SH-SY5Y (cell line): Measurements from ENCODE around the gene CCDC192.

ENCODE experiments used
- GATA2 ChIP-seq: IDR thresholded peaks from 2 replicates; pipeline ENCODE4 v1.6.1; 2011; ENCODE audit warnings: mild to moderate bottlenecking, low read depth, low read length
- GATA3 ChIP-seq: IDR thresholded peaks from 2 replicates; pipeline ENCODE4 v1.6.1; 2011; ENCODE audit warnings: low read depth, mild to moderate bottlenecking, low read length, moderate library complexity

The CCDC192 gene

GRCh38 chr5:127785098-127785927, 82.1 kb downstream of the CCDC192 start:
- TF ChIP-seq GATA3 = no peak
- no peak for TF ChIP-seq GATA2

GRCh38 chr5:127791439-127791838, 88.2 kb downstream of the CCDC192 start:
- TF ChIP-seq GATA3 = no peak
- no peak for TF ChIP-seq GATA2

GRCh38 chr5:127793052-127793451, 89.9 kb downstream of the CCDC192 start:
- no peak for TF ChIP-seq GATA2

GRCh38 chr5:127793879-127794278, 90.7 kb downstream of the CCDC192 start:
- TF ChIP-seq GATA3 (no peak), GATA2 (no peak)

- TF ChIP-seq GATA3 (no peak), GATA2 (no peak)
Measured at GRCh38 chr5:127796211-127796610, 93.0 kb downstream of the CCDC192 start.

- no peak for TF ChIP-seq GATA3
- no peak for TF ChIP-seq GATA2
Measured at GRCh38 chr5:127799293-127799905, 96.2 kb downstream of the CCDC192 start.

- TF ChIP-seq GATA2 = no peak
- TF ChIP-seq GATA3 = no peak
Measured at GRCh38 chr5:127801751-127802476, 98.7 kb downstream of the CCDC192 start.

GRCh38 chr5:127802477-127802865, 99.3 kb downstream of the CCDC192 start:
- TF ChIP-seq GATA2 (no peak), GATA3 (no peak)

GRCh38 chr5:127804886-127805426, 101.8 kb downstream of the CCDC192 start:
- no peak for TF ChIP-seq GATA3
- TF ChIP-seq GATA2 = no peak

- TF ChIP-seq GATA2 = no peak
- TF ChIP-seq GATA3 = no peak
Measured at GRCh38 chr5:127805448-127805847, 102.3 kb downstream of the CCDC192 start.

- no peak for TF ChIP-seq GATA2
- TF ChIP-seq GATA3 = no peak
Measured at GRCh38 chr5:127806776-127807175, 103.6 kb downstream of the CCDC192 start.

- TF ChIP-seq GATA2 = no peak
Measured at GRCh38 chr5:127809533-127809932, 106.3 kb downstream of the CCDC192 start.

GRCh38 chr5:127810017-127810416, 106.8 kb downstream of the CCDC192 start:
- TF ChIP-seq GATA2 (no peak), GATA3 (no peak)

- TF ChIP-seq GATA3 = no peak
- no peak for TF ChIP-seq GATA2
Measured at GRCh38 chr5:127810707-127811490, 107.7 kb downstream of the CCDC192 start.

- no peak for TF ChIP-seq GATA2
- no peak for TF ChIP-seq GATA3
Measured at GRCh38 chr5:127812570-127812969, 109.4 kb downstream of the CCDC192 start.
